ENCODE data around the gene PCSK5. TPM values are rescaled to one million over a fixed set of nuclear protein-coding genes. Genes with fewer than 3 reads are reported as not detected.
A peak's percentile ranks its signal among the peaks of the same experiment; 100 is the strongest.

Gene PCSK5
- total RNA-seq, 1 experiment from 2014 or later, result 0.17 TPM

DNA sequence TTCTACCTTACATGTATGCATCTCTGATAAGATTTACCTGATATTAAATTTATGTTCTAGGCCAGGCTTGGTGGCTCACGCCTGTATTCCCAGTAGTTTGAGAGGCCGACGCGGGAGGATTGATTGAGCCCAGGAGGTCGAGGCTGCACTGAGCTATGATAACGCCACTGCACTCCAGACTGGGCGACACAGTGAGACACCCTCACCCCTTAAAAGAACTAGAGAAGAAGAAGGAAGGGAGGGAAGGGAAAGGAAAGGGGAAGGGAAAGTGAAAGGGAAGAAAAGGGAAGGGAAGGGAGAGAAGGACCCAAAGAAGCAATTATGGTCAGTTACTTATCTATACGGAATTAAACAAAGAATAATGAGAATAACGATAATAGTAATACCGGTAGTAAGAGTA lies 504.9 kb downstream of the PCSK5 start:
- Histone ChIP-seq H3K4me3 (ENCODE audit: low read depth, low read length, poor library complexity, severe bottlenecking) (peak overlapping the region; percentile 88), H3K27me3 (replicated peaks; ENCODE audit: insufficient read depth, low read depth, low read length, poor library complexity) (no peaks in the 10 kb centered on the region), H3K36me3 (ENCODE audit: insufficient read depth, low read length, poor library complexity, severe bottlenecking) (peaks cover 10% of the 10 kb centered on the region), H3K4me1 (ENCODE audit: insufficient read depth, low read length, poor library complexity, severe bottlenecking) (no peaks in the 10 kb centered on the region), H3K9me3 (ENCODE audit: low read depth, low read length, poor library complexity, severe bottlenecking) (peaks cover 7% of the 10 kb centered on the region), H3K27ac (ENCODE audit: low read depth, low read length, poor library complexity, severe bottlenecking) (peak overlapping the region; percentile 86)
- no peak for DNase-seq (ENCODE audit: low spot score)
- no TSS peak for BruUV-seq (replicated peaks)
- ChIA-PET CTCF (interaction anchor here (1.5 kb wide), 1 partner anchor 11 kb away, joined by 3 read pairs; no protein-coding TSS in a partner anchor), POLR2A (ENCODE audit: low non-redundant PET) (no interaction called here)
- TF ChIP-seq, protein P1, sequence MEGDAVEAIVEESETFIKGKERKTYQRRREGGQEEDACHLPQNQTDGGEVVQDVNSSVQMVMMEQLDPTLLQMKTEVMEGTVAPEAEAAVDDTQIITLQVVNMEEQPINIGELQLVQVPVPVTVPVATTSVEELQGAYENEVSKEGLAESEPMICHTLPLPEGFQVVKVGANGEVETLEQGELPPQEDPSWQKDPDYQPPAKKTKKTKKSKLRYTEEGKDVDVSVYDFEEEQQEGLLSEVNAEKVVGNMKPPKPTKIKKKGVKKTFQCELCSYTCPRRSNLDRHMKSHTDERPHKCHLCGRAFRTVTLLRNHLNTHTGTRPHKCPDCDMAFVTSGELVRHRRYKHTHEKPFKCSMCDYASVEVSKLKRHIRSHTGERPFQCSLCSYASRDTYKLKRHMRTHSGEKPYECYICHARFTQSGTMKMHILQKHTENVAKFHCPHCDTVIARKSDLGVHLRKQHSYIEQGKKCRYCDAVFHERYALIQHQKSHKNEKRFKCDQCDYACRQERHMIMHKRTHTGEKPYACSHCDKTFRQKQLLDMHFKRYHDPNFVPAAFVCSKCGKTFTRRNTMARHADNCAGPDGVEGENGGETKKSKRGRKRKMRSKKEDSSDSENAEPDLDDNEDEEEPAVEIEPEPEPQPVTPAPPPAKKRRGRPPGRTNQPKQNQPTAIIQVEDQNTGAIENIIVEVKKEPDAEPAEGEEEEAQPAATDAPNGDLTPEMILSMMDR (conservative IDR thresholded peaks at IDR 0.05; ENCODE audit: low read depth, low read length), result no peak
- no peak for TF ChIP-seq EZH2 (IDR thresholded peaks at IDR 0.05; ENCODE audit: borderline replicate concordance, low read depth, low read length, poor library complexity, severe bottlenecking)
- intact Hi-C loops (cut with micrococcal nuclease; ENCODE audit: unreplicated experiment), result no loop called here

DNA sequence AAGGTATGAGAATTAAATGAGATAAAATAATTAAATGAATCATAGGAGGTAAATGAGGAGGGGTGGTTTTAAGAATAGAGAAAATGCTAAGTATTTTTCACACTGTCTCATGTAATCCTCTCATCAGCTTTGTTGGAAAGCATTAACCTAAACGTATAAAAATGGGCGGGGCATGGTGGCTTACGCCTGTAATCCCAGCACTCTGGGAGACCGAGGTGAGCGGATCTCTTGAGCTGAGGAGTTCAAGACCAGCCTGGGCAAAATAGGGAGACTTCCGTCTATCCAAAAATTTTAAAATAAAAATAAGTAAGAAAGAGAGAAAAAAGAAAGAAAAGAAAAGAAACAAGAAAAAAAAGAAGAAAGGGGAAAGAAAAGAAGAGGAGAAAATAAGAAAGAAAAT lies 505.7 kb downstream of the PCSK5 start:
- BruUV-seq (replicated peaks), result no TSS peak
- intact Hi-C loops (cut with micrococcal nuclease; ENCODE audit: unreplicated experiment), result no loop called here
- CTCF ChIA-PET, result no interaction called here
- no peak for DNase-seq (ENCODE audit: low spot score)
- no peaks in the 10 kb centered on the region for H3K27me3 ChIP-seq (replicated peaks; ENCODE audit: insufficient read depth, low read depth, low read length, poor library complexity)
- no peak overlapping the region for H3K4me3 ChIP-seq (ENCODE audit: low read depth, low read length, poor library complexity, severe bottlenecking)
- no peak overlapping the region for H3K27ac ChIP-seq (ENCODE audit: low read depth, low read length, poor library complexity, severe bottlenecking)
- H3K36me3 ChIP-seq (ENCODE audit: insufficient read depth, low read length, poor library complexity, severe bottlenecking), result peaks cover 10% of the 10 kb centered on the region
- POLR2A ChIA-PET (ENCODE audit: low non-redundant PET), result no interaction called here
- H3K4me1 ChIP-seq (ENCODE audit: insufficient read depth, low read length, poor library complexity, severe bottlenecking), result no peaks in the 10 kb centered on the region
- H3K9me3 ChIP-seq (ENCODE audit: low read depth, low read length, poor library complexity, severe bottlenecking), result peaks cover 7% of the 10 kb centered on the region
- TF ChIP-seq, protein P1 (conservative IDR thresholded peaks at IDR 0.05; ENCODE audit: low read depth, low read length), result no peak
- no peak for TF ChIP-seq EZH2 (IDR thresholded peaks at IDR 0.05; ENCODE audit: borderline replicate concordance, low read depth, low read length, poor library complexity, severe bottlenecking)

DNA sequence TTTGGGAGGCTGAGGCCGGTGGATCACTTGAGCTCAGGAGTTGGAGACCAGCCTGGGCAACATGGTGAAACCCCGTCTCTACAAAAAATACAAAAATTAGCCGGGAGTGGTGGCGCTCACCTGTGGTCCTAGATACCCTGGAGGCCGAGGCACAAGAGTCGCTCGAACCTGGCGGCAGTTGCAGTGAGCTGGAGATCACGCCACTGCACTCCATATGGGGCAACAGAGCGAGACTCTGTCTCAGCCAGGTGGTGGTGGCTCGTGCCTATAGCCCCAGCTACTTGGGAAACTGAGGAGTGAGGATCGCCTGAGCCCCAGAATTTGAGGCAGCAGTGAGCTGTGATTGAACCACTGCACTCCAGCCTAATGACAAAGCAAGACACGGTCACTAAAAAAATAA lies 506.1 kb downstream of the PCSK5 start:
- ChIA-PET POLR2A (ENCODE audit: low non-redundant PET) (no interaction called here), CTCF (no interaction called here)
- Histone ChIP-seq H3K27ac (ENCODE audit: low read depth, low read length, poor library complexity, severe bottlenecking) (no peak overlapping the region), H3K36me3 (ENCODE audit: insufficient read depth, low read length, poor library complexity, severe bottlenecking) (peaks cover 10% of the 10 kb centered on the region), H3K4me3 (ENCODE audit: low read depth, low read length, poor library complexity, severe bottlenecking) (no peak overlapping the region), H3K9me3 (ENCODE audit: low read depth, low read length, poor library complexity, severe bottlenecking) (peaks cover 7% of the 10 kb centered on the region), H3K4me1 (ENCODE audit: insufficient read depth, low read length, poor library complexity, severe bottlenecking) (no peaks in the 10 kb centered on the region), H3K27me3 (replicated peaks; ENCODE audit: insufficient read depth, low read depth, low read length, poor library complexity) (no peaks in the 10 kb centered on the region)
- intact Hi-C loops (cut with micrococcal nuclease; ENCODE audit: unreplicated experiment), result no loop called here
- TF ChIP-seq EZH2 (IDR thresholded peaks at IDR 0.05; ENCODE audit: borderline replicate concordance, low read depth, low read length, poor library complexity, severe bottlenecking), result no peak
- TF ChIP-seq, protein P1 (conservative IDR thresholded peaks at IDR 0.05; ENCODE audit: low read depth, low read length), result no peak
- BruUV-seq (replicated peaks), result no TSS peak
- DNase-seq (ENCODE audit: low spot score), result no peak

Measured in A673 (cell line).